Left ventricle myocardium inferior (tissue), 1 donor: ENCODE data around the gene HSPB6. TPM values are rescaled to one million over a fixed set of nuclear protein-coding genes. Genes with fewer than 3 reads are reported as not detected.

Experiments
- DNase-seq: peaks from one replicate; pipeline ENCODE4 v3.0.0-alpha.2; 2020
- H3K27ac ChIP-seq: fragments of 200-600 bp; replicated peaks from 2 replicates; pipeline ENCODE4 v1.8.0; 2021
- H3K27me3 ChIP-seq: fragments of 200-600 bp; 2 replicates; pipeline ENCODE4 v1.8.0; 2021; ENCODE audit warnings: low read depth
- H3K36me3 ChIP-seq: fragments of 200-600 bp; 2 replicates; pipeline ENCODE4 v1.8.0; 2021
- H3K4me1 ChIP-seq: fragments of 200-600 bp; 2 replicates; pipeline ENCODE4 v1.8.0; 2021
- H3K4me3 ChIP-seq: fragments of 200-600 bp; 2 replicates; pipeline ENCODE4 v1.8.0; 2021; ENCODE audit warnings: mild to moderate bottlenecking, moderate library complexity
- H3K9me3 ChIP-seq: fragments of 200-600 bp; replicated peaks from 2 replicates; pipeline ENCODE4 v1.8.0; 2021
- CTCF ChIP-seq: fragments of 200-600 bp; IDR thresholded peaks from 2 replicates; pipeline ENCODE4 v1.8.0; 2021; ENCODE audit warnings: antibody characterized with exemption, mild to moderate bottlenecking, borderline replicate concordance
- intact Hi-C: fragments of 100-400 bp; cut with micrococcal nuclease; formaldehyde crosslinking; loops from one replicate; pipeline ENCODE4 v1.11.0; 2022
- total RNA-seq: library from RNA; stranded (reverse); fragmentation: NEBNext Ultra II Directional; extraction: Animal tissue kit (Norgen Biotek cat#: 25700); gene quantifications from one replicate; pipeline ENCODE4 v1.2.1, GENCODE V29; 2021
- donor health status: DM: no; HTN: yes; CAD: no; lungs with severe emphysema.

HSPB6 gene
- total RNA-seq, 1 donor from 2014 or later: 899 TPM

DNA sequence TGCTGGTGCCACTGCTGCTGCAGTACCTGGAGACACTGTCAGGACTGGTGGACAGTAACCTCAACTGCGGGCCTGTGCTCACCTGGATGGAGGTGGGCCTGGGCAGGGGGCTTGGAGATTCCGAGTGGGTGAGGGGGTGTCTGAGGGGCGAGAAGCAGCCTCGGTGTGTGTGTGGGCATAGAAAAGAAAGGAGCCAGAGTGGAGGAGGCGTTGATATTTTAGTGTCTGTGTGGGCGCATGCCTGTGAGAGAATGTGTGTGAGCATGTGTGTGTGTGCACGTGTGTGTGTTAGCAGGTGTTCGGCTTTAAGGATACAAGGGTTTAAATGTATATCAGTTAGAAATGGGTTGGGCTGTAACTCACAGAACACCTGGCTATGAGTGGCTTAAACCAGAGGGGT is 22.2 kb upstream of the HSPB6 start:
- no peak for TF ChIP-seq CTCF
- DNase-seq: no peak
- Histone ChIP-seq H3K27me3 (no peaks in the 10 kb centered on the region), H3K4me3 (no peak overlapping the region), H3K27ac (no peak overlapping the region), H3K36me3 (peaks cover 15% of the 10 kb centered on the region), H3K4me1 (peaks cover 21% of the 10 kb centered on the region), H3K9me3 (no peaks in the 10 kb centered on the region)
- intact Hi-C loops: no loop called here

GRCh38 chr19:35777961-35778360 is 21.1 kb upstream of the HSPB6 start:
- intact Hi-C loops: no loop called here
- H3K36me3 ChIP-seq: peaks cover 15% of the 10 kb centered on the region
- no peak overlapping the region for H3K4me3 ChIP-seq
- no peaks in the 10 kb centered on the region for H3K9me3 ChIP-seq
- no peak for TF ChIP-seq CTCF
- H3K27me3 ChIP-seq: no peaks in the 10 kb centered on the region
- no peak for DNase-seq
- H3K4me1 ChIP-seq: peaks cover 21% of the 10 kb centered on the region
- H3K27ac ChIP-seq: no peak overlapping the region

DNA sequence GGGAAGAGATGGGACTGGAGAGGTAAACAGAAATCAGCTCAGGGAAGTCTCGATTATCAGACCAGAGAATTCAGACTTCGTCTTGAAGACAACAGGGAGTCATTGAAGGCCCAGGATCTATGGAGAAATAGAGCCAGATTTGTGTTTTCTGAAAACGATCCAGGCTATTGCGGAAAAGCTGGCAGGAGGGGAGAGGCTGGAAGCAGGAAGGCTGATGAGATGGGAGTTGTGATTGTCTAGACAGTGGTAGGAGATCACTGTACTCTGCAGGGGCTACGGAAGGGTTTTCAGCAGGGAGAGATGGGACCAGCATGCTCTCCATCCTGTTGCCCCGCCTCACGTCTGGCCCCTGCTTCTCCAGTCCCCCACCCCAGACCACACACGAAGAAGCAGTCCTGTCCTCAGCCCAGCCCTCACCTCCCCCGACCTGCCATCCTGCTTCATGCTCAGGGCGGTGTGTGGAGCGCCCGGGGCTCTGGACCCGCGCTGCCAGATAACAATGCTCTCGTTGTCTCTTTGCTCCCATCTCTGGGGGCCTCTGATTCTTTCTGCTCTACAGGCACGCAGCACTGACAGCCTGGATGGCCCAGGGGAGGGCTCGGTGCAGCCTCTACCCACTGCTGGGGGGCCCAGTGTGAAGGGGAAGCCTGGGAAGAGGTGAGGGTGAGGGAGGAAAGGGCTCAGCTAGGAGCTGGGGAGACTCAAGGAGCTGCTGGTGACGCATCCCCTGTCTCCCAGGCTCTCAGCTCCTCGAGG is 20.4 kb upstream of the HSPB6 start:
- Histone ChIP-seq H3K9me3 (no peaks in the 10 kb centered on the region), H3K27ac (no peak overlapping the region), H3K4me3 (no peak overlapping the region), H3K36me3 (peaks cover 15% of the 10 kb centered on the region), H3K27me3 (no peaks in the 10 kb centered on the region), H3K4me1 (peaks cover 21% of the 10 kb centered on the region)
- intact Hi-C loops: no loop called here
- DNase-seq: no peak
- no peak for TF ChIP-seq CTCF

- Histone ChIP-seq H3K36me3 (peaks cover 13% of the 10 kb centered on the region), H3K4me3 (peak overlapping the region; percentile 94), H3K27ac (no peak overlapping the region), H3K27me3 (no peaks in the 10 kb centered on the region), H3K9me3 (no peaks in the 10 kb centered on the region), H3K4me1 (peaks cover 21% of the 10 kb centered on the region)
- intact Hi-C loops: no loop called here
- TF ChIP-seq CTCF: no peak
- no peak for DNase-seq
Measured at GRCh38 chr19:35776102-35776788, 19.4 kb upstream of the HSPB6 start.

DNA sequence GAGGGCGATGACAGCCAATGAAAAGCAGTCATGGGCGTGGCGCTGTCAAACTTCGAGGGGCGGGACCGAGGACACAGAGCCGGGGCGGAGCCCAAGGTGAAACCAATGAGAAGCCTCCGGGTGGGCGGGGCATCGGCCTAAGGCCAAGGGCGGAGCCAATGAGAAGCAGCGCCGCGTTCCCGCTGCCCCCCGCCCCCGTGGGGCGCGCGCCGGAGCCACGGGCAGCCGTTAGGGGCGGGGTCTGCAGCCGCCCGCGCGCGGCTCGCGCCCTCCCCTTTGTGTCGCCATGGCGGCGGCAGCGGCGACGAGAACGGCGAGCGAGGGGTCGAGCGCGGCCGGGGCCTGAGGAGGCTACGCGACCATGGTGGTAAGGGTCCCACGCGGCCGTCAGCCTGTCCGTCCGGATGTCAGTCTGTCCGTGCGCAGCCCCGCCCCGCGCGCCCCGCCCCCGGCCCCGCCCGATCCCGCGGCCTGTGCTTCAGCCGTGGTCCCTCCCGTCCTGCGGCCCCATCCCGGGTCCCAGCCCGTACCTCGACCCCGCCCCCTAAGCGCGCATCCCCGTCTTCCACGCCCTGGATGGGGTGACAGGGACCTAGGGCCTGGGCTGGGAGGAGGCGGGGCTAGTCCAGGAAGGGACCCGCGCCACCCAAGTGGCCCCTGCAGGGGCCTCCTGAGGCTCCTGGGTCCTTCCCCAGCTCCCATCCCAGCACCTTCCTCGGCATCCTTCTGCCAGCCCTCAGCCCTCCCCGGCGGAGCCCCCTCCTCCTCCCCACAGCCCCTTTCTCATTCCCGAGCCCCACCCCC is 18.7 kb upstream of the HSPB6 start, which contains the start of gene ARHGAP33:
TSS of gene ARHGAP33 (plus strand) at position 267 of the 804 bp plus-strand sequence. CDS start at position 362, 95 bp downstream.
- peak within 1 kb of the TSS; percentile 56 for H3K27ac ChIP-seq

More for the DNA sequence above, 18.7 kb upstream of the HSPB6 start, which contains the start of gene ARHGAP33:
- no peak for TF ChIP-seq CTCF
- H3K9me3 ChIP-seq: no peaks in the 10 kb centered on the region
- peaks cover 21% of the 10 kb centered on the region for H3K4me1 ChIP-seq
- intact Hi-C loops: no loop called here
- H3K36me3 ChIP-seq: peaks cover 5% of the 10 kb centered on the region
- peak; percentile 100 for DNase-seq
- H3K4me3 ChIP-seq: peak within 1 kb of the TSS; percentile 94
- no peaks in the 10 kb centered on the region for H3K27me3 ChIP-seq
